Astrocyte of the spinal cord (primary cell): ENCODE measurements around the gene EEFSEC.

Experiments
- DNase-seq: peaks from one replicate; pipeline ENCODE4 v3.0.0; 2011; ENCODE audit warnings: low read depth, low spot score
- H3K4me3 ChIP-seq: 2 replicates; pipeline ENCODE4 v1.5.1; 2011; ENCODE audit warnings: low read depth, mild to moderate bottlenecking, low read length, moderate library complexity
- CTCF ChIP-seq: IDR thresholded peaks from 2 replicates; pipeline ENCODE4 v1.5.1; 2012; ENCODE audit warnings: low read depth, mild to moderate bottlenecking, low read length, inconsistent platforms
- in situ Hi-C: cut with HindIII; loops from 2 replicates; pipeline ENCODE4 v1.10.0; 2017; ENCODE audit warnings: low sequenced_read_pairs

The EEFSEC gene

DNA sequence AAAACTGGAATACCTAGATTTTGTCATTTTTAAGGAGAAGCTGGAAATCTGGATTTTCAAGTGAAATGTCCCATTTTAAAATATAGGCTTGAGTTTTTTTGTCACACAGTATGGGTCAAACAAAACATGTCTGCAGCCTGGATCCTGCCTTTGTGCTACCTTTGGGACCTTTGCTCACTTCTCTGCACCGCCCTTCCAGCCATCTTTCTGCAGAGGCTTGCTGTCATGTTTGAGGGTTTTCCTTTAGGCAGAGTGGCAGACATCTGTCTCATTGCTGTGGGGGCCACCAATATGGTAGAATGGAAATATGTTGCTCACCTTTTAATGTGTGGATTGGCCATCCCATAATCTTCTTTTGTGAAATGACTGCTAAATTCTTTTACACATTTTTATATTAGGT, 136.3 kb downstream of the EEFSEC start:
- in situ Hi-C loops: no loop called here
- DNase-seq: no peak
- no peak for TF ChIP-seq CTCF
- H3K4me3 ChIP-seq: no peak overlapping the region

GRCh38 chr3:128290484-128290883, 137.2 kb downstream of the EEFSEC start:
- no peak overlapping the region for H3K4me3 ChIP-seq
- in situ Hi-C loops: no loop called here
- no peak for TF ChIP-seq CTCF
- DNase-seq: no peak

GRCh38 chr3:128293930-128294329, 140.6 kb downstream of the EEFSEC start:
- in situ Hi-C loops: no loop called here
- TF ChIP-seq CTCF: no peak
- DNase-seq: no peak
- no peak overlapping the region for H3K4me3 ChIP-seq

DNA sequence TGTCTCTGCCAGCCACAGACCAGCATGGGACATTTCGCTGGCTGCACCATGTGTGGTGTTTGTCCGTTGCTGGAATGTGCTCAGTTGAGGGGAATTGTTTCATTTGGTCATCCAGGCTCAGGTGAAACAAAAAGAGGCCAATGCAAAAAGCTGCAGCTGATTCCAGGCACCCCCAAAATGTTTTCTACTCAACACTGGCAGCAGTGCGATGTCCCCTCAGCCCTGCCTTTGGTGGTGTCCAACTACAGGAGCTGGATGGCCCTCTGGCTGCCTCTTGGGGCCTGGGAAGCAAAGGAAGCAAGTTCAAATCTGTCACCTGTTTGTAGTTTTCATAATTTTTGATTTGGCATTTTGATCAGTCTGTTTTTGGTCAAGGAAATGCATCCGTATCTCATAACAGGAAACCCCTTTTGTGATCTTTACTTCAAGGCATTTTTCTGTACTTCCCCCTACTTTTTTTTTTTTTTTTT, 141.8 kb downstream of the EEFSEC start:
- TF ChIP-seq CTCF: no peak
- H3K4me3 ChIP-seq: no peak overlapping the region
- no peak for DNase-seq
- in situ Hi-C loops: no loop called here

- no peak for TF ChIP-seq CTCF
- in situ Hi-C loops: no loop called here
- no peak for DNase-seq
- no peak overlapping the region for H3K4me3 ChIP-seq
These were observed 143.4 kb downstream of the EEFSEC start for GRCh38 chr3:128296469-128297251.

- in situ Hi-C loops: no loop called here
- H3K4me3 ChIP-seq: no peak overlapping the region
- no peak for TF ChIP-seq CTCF
- DNase-seq: no peak
These were observed 144.3 kb downstream of the EEFSEC start for GRCh38 chr3:128297401-128298138.
